Measurements from ENCODE around the gene KBTBD13.

Gene KBTBD13

DNA sequence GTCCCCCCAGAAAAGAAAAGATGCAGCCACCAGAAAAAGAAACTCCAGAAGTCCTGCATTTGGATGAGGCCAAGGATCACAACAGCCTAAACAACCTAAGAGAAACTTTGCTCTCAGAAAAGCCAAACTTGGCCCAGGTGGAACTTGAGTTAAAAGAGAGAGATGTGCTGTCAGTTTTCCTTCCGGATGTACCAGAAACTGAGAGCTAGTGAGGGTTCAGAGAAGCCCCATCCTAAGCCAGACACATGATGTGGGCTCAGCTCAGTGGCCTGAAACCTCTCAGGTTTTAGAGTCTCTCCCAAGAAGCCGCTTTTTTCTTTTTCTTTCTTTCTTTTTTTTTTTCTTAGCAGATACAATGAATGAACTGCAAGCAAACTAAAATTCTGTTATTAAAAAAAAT is 23.6 kb upstream of the KBTBD13 start:
- DNase-seq, result no peak

DNA sequence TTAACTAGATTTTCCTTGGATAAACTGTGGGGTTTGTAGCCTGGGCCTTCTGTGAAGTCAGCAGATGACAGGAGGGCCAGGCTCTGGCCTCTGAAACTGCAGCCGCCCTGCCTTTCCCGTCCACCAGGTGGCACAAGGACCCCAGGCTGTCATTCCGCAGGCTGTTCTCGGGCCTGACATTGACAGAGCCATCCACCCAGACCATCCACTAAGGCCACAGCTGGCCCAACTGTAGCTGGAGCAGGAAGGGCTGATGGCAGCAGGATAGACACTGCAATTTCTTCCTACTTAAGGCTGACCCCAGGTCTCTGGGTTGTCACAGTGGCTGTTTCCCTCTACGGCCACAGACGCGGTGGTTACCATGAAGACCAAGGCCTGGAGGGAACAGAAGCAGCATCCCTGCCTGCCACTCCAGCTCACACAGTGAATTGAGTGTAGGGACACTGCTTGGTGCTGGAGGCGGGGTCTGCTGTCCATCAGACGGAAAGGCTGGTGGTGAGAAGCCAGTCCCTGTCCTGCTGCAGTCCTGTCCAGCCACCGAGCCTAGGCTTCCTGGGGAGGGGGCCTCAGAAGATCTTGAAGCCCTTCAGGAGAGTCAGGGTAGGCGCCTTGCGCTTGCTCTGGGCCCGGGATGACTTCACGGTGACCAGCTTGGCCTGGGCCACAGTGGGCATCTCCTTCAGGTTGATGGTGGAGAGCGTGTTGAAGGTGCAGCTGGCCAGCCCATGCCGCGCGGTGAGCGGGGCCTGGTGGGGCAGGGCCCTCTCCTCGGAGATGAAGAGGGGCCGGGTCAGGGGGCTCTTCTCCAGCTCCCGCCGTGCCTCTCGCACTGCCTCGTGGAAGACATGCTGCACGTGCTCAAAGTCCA is 22.0 kb upstream of the KBTBD13 start:
- DNase-seq, result peak in 3 of 5 experiments; percentile 23 to 49 (median 27)

- DNase-seq, result peak in 1 of 5 experiments; percentile 42
Measured at GRCh38 chr15:65055201-65055870, 21.2 kb upstream of the KBTBD13 start.

GRCh38 chr15:65056106-65056505 is 20.4 kb upstream of the KBTBD13 start:
- DNase-seq, result no peak

- DNase-seq, result no peak
Measured at GRCh38 chr15:65056868-65057548, 19.5 kb upstream of the KBTBD13 start.

- DNase-seq, result no peak
Measured at GRCh38 chr15:65057549-65057940, 19.0 kb upstream of the KBTBD13 start.

- no peak for DNase-seq
Measured at GRCh38 chr15:65058394-65059368, 17.9 kb upstream of the KBTBD13 start.

GRCh38 chr15:65059369-65059750 is 17.2 kb upstream of the KBTBD13 start:
- DNase-seq, result no peak

DNA sequence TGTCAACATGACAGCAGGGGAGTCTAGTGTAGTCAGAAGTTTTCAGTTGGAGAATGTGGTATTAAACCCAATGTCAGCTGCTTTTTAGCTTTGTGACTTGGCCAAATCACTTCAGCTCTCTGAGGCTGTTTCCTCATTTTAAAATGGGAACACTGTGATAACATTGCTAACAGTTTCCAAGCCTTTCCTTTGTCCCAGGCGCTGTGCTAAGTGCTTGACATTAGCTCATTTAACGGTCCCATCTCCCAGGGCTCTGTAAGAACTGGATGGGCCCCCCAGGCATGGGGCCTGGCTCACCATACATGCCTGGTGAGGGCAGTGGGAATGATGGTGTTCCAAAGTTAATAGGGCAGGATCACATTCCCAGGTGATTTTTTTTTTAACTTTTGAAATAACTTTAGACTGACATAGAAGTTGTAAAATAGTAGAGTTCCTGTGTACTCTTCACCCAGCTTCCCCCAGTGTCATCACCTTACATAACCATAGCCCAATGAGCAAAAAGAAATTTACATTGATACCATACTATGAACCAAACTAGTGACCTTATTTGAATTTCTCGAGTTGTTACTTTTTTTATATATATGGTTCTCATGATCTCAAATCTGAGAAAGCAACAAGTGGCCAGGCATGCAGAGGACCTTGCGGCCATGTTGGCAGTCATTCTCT is 16.5 kb upstream of the KBTBD13 start:
- no peak for DNase-seq

GRCh38 chr15:65060641-65061397 is 15.7 kb upstream of the KBTBD13 start:
- no peak for DNase-seq

GRCh38 chr15:65062061-65062460 is 14.5 kb upstream of the KBTBD13 start:
- DNase-seq, result no peak

DNA sequence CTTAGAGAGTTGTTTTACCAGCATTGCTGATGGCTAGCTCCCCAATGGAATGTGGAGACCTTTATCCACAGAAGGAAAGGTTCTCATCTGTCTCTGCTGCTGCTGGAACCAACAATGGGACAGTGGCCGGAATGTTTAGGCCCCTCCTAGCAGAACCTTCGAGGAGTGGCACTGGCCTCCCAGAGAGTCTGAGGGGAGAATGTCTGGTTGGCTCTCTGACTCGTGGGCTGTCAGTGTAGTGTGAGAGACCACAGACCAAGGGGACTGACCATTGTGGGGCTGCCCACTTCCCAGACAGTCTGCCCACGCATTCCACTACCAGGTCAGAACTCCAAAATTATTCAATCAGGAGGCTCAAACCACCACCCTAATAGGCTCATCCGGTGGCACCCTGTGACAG is 13.8 kb upstream of the KBTBD13 start:
- DNase-seq, result no peak

GRCh38 chr15:65066001-65066634 is 10.4 kb upstream of the KBTBD13 start:
- DNase-seq, result no peak

DNA sequence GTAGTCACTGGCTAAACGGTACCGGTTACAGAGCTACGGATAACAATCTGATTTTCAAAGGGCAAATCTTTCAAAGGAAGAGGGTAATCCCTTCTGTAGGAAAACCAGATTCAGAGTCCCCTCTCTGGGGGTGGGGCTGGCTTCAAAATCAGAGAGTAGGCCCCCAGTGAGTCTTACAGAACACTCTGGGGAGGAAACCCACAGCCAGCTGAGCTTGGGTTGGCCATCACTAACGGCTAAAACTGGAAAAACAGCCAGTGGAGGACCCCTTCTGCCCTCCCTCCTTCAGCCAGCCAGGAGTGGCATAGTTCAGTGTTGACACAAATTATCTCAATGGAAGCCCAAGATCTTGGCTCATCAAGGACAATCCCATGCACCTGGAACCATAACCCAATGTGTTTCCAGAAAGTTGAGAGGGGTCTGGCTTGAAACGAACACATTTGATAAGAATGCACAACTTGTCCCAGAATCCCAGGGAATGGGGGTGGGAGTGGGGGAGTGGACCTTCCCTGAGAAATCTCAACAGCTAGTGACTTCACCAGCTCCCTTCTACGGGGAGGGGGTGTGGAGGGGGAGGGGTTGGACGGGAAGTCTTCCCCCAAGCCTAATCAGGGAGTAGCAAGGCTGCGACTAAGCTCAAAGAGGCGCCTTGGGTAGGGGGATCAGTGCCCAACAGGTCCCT is 9.8 kb upstream of the KBTBD13 start:
- no peak for DNase-seq

DNA sequence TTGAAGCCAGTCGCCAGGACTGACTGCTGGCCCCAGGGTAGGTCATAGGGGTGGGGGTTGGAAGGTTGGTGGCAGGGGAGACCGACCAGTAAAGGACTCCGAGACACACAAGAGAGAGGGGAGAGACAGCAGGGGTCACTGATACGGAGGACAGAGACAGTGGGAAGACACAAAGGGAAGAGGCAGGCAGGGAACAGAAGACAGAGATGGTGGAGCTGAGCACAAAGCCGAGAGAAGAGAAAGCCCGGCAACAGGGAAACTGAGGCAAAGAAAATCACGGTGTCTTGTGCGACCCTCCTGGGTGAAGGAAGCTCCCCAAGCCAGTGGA is 9.3 kb upstream of the KBTBD13 start:
- DNase-seq, result no peak

DNA sequence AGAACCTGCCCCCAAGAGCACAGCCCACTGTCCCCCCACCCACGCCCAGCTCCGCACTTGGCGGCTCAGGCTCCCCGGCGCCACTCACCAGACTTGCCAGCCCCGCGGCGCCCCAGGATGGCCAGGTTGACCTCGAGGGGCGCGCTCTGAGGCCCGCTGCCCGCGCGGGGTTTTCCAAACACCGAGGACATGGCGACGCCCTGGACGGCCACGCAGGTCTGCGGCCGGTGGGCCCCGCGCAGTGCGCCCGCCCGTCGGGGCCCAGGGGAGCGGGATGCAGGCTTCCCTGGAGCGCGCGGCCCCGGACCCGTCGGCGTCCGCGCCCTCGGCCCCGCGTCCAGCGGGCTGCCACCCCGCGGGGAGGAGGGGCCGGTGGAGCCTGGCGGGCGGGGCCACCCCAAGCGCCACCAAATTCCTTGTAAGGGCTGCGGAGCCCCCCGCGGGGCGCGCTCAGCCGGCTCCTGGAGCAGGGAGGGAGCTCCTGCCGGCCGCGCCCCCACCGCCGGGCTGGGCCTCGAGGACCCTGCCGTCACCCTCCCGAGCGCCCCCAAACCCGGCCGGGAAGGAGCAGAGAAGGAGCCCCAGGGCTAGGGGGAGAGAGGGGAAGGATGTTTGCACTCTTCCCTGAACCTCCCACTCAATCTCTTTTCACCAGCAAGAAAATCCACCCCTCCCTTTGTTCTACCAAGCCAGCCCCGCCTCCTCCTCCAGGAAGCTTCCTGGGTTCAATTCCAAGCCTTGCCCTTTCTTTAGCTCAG is 8.7 kb upstream of the KBTBD13 start, which contains the start of gene RASL12:
RASL12 (minus strand) TSS at position 347 of the 758 bp plus-strand sequence; CDS start at position 191, 156 bp downstream.
- DNase-seq, result no peak

DNA sequence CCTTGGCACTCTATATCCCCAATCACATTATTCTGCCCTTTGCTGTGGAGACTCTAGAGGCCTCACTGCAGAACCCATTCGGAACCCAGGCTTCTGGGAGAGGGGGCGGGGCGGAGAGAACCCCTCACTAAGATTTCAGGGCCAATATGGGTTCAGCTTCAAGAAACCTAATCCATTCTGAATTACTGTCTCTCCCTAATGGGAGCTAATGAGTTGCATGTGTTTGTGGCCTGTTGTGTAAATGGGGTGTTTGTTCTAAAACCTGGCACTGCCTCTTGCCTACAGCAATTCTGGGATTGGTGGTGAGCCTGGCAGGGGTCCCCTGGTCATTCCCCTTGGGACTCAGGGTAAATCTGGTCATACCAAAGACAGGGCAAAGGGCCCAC is 8.2 kb upstream of the KBTBD13 start:
- DNase-seq, result no peak

- no peak for DNase-seq
Measured at GRCh38 chr15:65069179-65069578, 7.4 kb upstream of the KBTBD13 start.

Data from T-helper 2 cell (primary cell).